WTC11 (cell line): ENCODE measurements around the gene RBP3.

ENCODE experiments used
- CTCF ChIP-seq: fragments of 200-600 bp; IDR thresholded peaks from 2 replicates; pipeline ENCODE4 v1.8.0; 2022; ENCODE audit warnings: antibody characterized with exemption
- ELF4 ChIP-seq: sonication (generic); formaldehyde crosslinking; IDR thresholded peaks from 2 replicates; pipeline ENCODE4 v1.8.1; 2022; ENCODE audit warnings: low read depth, mild to moderate bottlenecking, moderate library complexity, missing genetic modification reagents
- GABPB1 ChIP-seq: sonication (generic); formaldehyde crosslinking; IDR thresholded peaks from 2 replicates; pipeline ENCODE4 v1.8.1; 2023; ENCODE audit warnings: mild to moderate bottlenecking, missing genetic modification reagents
- JUN ChIP-seq: sonication (generic); formaldehyde crosslinking; IDR thresholded peaks from 2 replicates; pipeline ENCODE4 v1.8.0; 2023; ENCODE audit warnings: mild to moderate bottlenecking, missing genetic modification reagents
- NFYB ChIP-seq: sonication (generic); formaldehyde crosslinking; conservative IDR thresholded peaks from 2 replicates; pipeline ENCODE4 v1.8.0; 2022; ENCODE audit warnings: low read depth, missing genetic modification reagents
- SMAD4 ChIP-seq: sonication (generic); formaldehyde crosslinking; IDR thresholded peaks from 2 replicates; pipeline ENCODE4 v1.8.0; 2022; ENCODE audit warnings: mild to moderate bottlenecking, missing genetic modification reagents
- TEAD4 ChIP-seq: sonication (generic); formaldehyde crosslinking; IDR thresholded peaks from 2 replicates; pipeline ENCODE4 v1.8.0; 2022; ENCODE audit warnings: mild to moderate bottlenecking, missing genetic modification reagents
- ZNF416 ChIP-seq: fragments of 250-450 bp; sonication (Bioruptor Pico); IDR thresholded peaks from 2 replicates; pipeline ENCODE4 v1.9.0; 2021; ENCODE audit warnings: mild to moderate bottlenecking, inconsistent platforms

DNA sequence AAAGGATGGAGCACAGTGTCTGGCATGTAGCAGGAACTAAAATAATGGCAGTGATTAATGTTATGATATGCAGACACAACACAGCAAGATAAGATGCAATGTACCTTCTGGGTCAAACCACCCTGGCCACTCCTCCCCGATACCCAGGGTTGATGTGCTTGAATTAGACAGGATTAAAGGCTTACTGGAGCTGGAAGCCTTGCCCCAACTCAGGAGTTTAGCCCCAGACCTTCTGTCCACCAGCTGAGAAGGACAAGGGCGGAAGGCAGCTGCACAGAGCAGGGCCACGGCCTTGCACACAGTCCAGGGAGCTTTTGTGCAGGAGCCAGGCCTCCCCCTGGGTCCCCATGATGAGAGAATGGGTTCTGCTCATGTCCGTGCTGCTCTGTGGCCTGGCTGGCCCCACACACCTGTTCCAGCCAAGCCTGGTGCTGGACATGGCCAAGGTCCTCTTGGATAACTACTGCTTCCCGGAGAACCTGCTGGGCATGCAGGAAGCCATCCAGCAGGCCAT, at the start of gene RBP3:
- no peak for TF ChIP-seq CTCF
- TF ChIP-seq ELF4 (CRISPR knock-in tag), result no peak
- no peak for TF ChIP-seq NFYB (CRISPR knock-in tag)
- no peak for TF ChIP-seq TEAD4
- TF ChIP-seq SMAD4 (CRISPR knock-in tag), result no peak
- no peak for TF ChIP-seq ZNF416 (CRISPR knock-in tag)
- TF ChIP-seq JUN, result no peak
- TF ChIP-seq GABPB1, result no peak
